HepG2 (cell line): ENCODE results near the gene MEGF6. TPM values are rescaled to one million over a fixed set of nuclear protein-coding genes. Genes with fewer than 3 reads are reported as not detected.

ENCODE experiments used
- ATAC-seq: fragments of 200-7000 bp; cut with Tn5 transposase; 3 replicates; pipeline ENCODE4 v1.9.1; 2020; ENCODE audit warnings: mild to moderate bottlenecking, moderate library complexity
- BruUV-seq: library from RNA; stranded (reverse); fragments of 400-500 nt; replicated peaks from 2 replicates; lab custom pipeline; 2021; lab: Mats Ljungman, UMichigan
- CTCF ChIA-PET: fragments of 300-600 bp; formaldehyde crosslinking; extraction: SDS; loops from one replicate; lab custom pipeline; 2021; ENCODE audit warnings: low total read pairs, inconsistent platforms, low intra/inter-chr PET ratio; lab: Yijun Ruan, JAX
- POLR2A ChIA-PET: fragments of 350-600 bp; sonication (Branson Sonifier 250); formaldehyde crosslinking; loops from one replicate; lab custom pipeline; 2020; ENCODE audit warnings: antibody characterized with exemption, inconsistent platforms; lab: Yijun Ruan, JAX
- DNase-seq: peaks from one replicate; pipeline ENCODE4 v3.0.0-alpha.2; 2015; ENCODE audit warnings: low spot score
- FAIRE-seq: peaks from 3 replicates; lab custom pipeline; 2011; peaks lifted over from hg19 to GRCh38; lab: Jason Lieb, UNC
- H2AFZ ChIP-seq: one replicate; pipeline ENCODE4 v1.6.1; 2011; ENCODE audit warnings: low read length, inconsistent platforms
- H3K27ac ChIP-seq: fragments of 300-600 bp; 3 replicates; pipeline ENCODE4 v1.8.0; 2011; ENCODE audit warnings: mixed run types, mild to moderate bottlenecking, mixed read lengths, low read length, inconsistent platforms; ENCODE audit not compliant: insufficient read depth; ENCODE audit errors: extremely low read length
- H3K27me3 ChIP-seq, 2 experiments: fragments of 200-600 bp in 1 of 2; 2 replicates in 1 of 2; 3 replicates in 1 of 2; pipeline versions ENCODE4 v1.6.0 to v1.8.0; 2011; ENCODE audit warnings: low read length in 2 of 2, mild to moderate bottlenecking in 2 of 2, moderate library complexity in 2 of 2, inconsistent platforms in 1 of 2; ENCODE audit not compliant: insufficient read depth in 2 of 2, control insufficient read depth in 1 of 2
- H3K36me3 ChIP-seq, 2 experiments: fragments of 200-600 bp in 1 of 2; replicated peaks in 1 of 2; 2 replicates in 1 of 2; 3 replicates in 1 of 2; pipeline versions ENCODE4 v1.5.1 to v1.8.0; 2011; ENCODE audit warnings: low read length in 2 of 2, inconsistent platforms in 1 of 2; ENCODE audit not compliant: insufficient read depth in 2 of 2, control insufficient read depth in 1 of 2
- H3K4me1 ChIP-seq: 2 replicates; pipeline ENCODE4 v1.5.1; 2012; ENCODE audit warnings: low read length, inconsistent platforms; ENCODE audit not compliant: insufficient read depth
- H3K4me2 ChIP-seq: 2 replicates; pipeline ENCODE4 v1.6.0; 2011; ENCODE audit warnings: low read depth, low read length, inconsistent platforms
- H3K4me3 ChIP-seq, 3 experiments: fragments of 200-600 bp in 1 of 3; sonication (generic), shearing (Covaris generic) in 1 of 3; replicated peaks in 1 of 3; 2 replicates each; pipeline ENCODE4 v1.5.1; 2011 to 2016; ENCODE audit warnings: low read length in 3 of 3, inconsistent platforms in 2 of 3, low read depth in 2 of 3, mild to moderate bottlenecking in 2 of 3, control low read depth in 1 of 3, mixed read lengths in 1 of 3; ENCODE audit not compliant: insufficient read depth in 1 of 3
- H3K79me2 ChIP-seq: one replicate; pipeline ENCODE4 v1.6.1; 2011; ENCODE audit warnings: low read length, inconsistent platforms; ENCODE audit not compliant: insufficient read depth
- H3K9ac ChIP-seq: 2 replicates; pipeline ENCODE4 v1.6.0; 2011; ENCODE audit warnings: mild to moderate bottlenecking, low read depth, low read length, inconsistent platforms; ENCODE audit not compliant: insufficient read depth
- H3K9me3 ChIP-seq: 2 replicates; pipeline ENCODE4 v1.5.1; 2012; ENCODE audit warnings: mild to moderate bottlenecking, low read length
- H4K20me1 ChIP-seq: 2 replicates; pipeline ENCODE4 v1.6.0; 2011; ENCODE audit warnings: inconsistent platforms, mild to moderate bottlenecking, low read length, moderate library complexity; ENCODE audit not compliant: insufficient read depth
- AKAP8 ChIP-seq: sonication (generic); formaldehyde crosslinking; IDR thresholded peaks from 2 replicates; pipeline ENCODE4 v1.5.1; 2020; ENCODE audit warnings: mild to moderate bottlenecking, missing genetic modification reagents
- FOSL2 ChIP-seq: sonication (generic); formaldehyde crosslinking; IDR thresholded peaks from 2 replicates; pipeline ENCODE4 v1.4.0; 2020; ENCODE audit warnings: missing genetic modification reagents
- JUND ChIP-seq: sonication (generic); formaldehyde crosslinking; IDR thresholded peaks from 2 replicates; pipeline ENCODE4 v1.8.0; 2022; ENCODE audit warnings: mild to moderate bottlenecking, missing genetic modification reagents
- PCBP1 ChIP-seq: fragments of 200-400 bp; formaldehyde crosslinking; IDR thresholded peaks from 2 replicates; pipeline ENCODE4 v1.6.1; 2017; ENCODE audit warnings: mild to moderate bottlenecking, low read depth, low read length, borderline replicate concordance
- RBFOX2 ChIP-seq: fragments of 200-400 bp; formaldehyde crosslinking; IDR thresholded peaks from 2 replicates; pipeline ENCODE4 v1.6.1; 2017; ENCODE audit warnings: low read depth, mild to moderate bottlenecking, low read length
- WGBS: methylation state at CpG from one replicate; pipeline ENCODE4 v1.1.6; 2017; ENCODE audit warnings: low lambda C conversion rate; 5-methylcytosine and 5-hydroxymethylcytosine counted together
- in situ Hi-C: cut with HindIII; loops from 2 replicates; pipeline ENCODE4 v1.10.0; 2017; ENCODE audit warnings: low pct_unique_long_range_greater_than_20kb; ENCODE audit not compliant: extremely low pct_ligation_motif_present
- intact Hi-C: fragments of 100-400 bp; cut with micrococcal nuclease; formaldehyde crosslinking; loops from one replicate; pipeline ENCODE4 v1.10.0; 2022; ENCODE audit not compliant: unreplicated experiment
- polyA plus RNA-seq, 8 experiments: library from polyadenylated mRNA; depleted of rRNA in 3 of 8; stranded (reverse) in 7 of 8; unstranded in 1 of 8; fragments of >200 nt; fragmentation: Illumina TruSeq in 4 of 8; extraction: Trizol in 4 of 8; gene quantifications; 2 replicates each; pipeline versions ENCODE4 v1.2.1 to v1.2.3, GENCODE V29; 2011 to 2016; ENCODE audit warnings: low read depth in 4 of 8, missing spikeins in 1 of 8, mixed read lengths in 1 of 8; ENCODE audit not compliant: insufficient read depth in 1 of 8
- total RNA-seq, 5 experiments: library from RNA; depleted of rRNA; stranded (reverse); fragments of >200 nt; fragmentation: Illumina TruSeq; extraction: Trizol; gene quantifications; 2 replicates each; pipeline ENCODE4 v1.2.3, GENCODE V29; 2016; ENCODE audit warnings: low read depth in 1 of 5
- TF ChIP-seq, protein P1 (sequence below): sonication (generic); formaldehyde crosslinking; IDR thresholded peaks from 2 replicates; pipeline ENCODE4 v1.5.0; 2020; ENCODE audit warnings: mild to moderate bottlenecking, missing genetic modification reagents, moderate library complexity

The MEGF6 gene
- total and polyA plus RNA-seq, 2 of the 13 experiments (the other 11 are each of a cell fraction or from before 2014, with no cell fraction given): 1.9 TPM

- TF ChIP-seq PCBP1 (peak; percentile 72; the same call in 1 of the 2 replicates), FOSL2 (peak; percentile 34; the same call in 1 of the 2 replicates)
- TF ChIP-seq, protein P1, sequence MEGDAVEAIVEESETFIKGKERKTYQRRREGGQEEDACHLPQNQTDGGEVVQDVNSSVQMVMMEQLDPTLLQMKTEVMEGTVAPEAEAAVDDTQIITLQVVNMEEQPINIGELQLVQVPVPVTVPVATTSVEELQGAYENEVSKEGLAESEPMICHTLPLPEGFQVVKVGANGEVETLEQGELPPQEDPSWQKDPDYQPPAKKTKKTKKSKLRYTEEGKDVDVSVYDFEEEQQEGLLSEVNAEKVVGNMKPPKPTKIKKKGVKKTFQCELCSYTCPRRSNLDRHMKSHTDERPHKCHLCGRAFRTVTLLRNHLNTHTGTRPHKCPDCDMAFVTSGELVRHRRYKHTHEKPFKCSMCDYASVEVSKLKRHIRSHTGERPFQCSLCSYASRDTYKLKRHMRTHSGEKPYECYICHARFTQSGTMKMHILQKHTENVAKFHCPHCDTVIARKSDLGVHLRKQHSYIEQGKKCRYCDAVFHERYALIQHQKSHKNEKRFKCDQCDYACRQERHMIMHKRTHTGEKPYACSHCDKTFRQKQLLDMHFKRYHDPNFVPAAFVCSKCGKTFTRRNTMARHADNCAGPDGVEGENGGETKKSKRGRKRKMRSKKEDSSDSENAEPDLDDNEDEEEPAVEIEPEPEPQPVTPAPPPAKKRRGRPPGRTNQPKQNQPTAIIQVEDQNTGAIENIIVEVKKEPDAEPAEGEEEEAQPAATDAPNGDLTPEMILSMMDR: peak; percentile 49
Observed at GRCh38 chr1:3482378-3482849, 128.9 kb downstream of the MEGF6 start (continued).

DNA sequence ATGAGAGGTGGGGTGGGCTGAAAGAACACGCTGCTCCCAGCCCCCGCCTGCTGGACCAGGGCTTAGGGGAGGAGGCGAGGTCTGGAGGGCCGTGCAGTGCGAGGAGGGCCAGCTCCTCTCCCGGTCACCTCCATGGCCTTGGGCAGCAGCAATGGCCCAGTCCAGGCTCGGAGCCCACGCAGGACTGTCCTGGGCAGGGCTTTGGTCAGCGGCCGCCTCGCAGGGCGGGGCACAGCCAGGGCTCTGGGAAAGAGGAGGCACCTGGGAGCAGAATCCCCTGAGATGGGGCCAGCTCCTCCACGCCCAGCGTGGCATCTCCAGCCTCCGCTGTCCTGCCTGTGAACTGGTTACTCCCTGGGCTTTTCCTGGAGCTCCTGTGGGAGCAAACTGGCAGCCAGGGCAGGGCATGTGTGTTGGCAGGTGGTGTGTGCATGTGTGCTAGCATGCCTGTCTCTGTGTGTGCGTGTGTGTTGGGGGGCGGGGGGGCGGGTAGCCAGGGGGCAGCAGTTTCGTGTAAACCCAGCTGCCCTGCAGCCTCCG lies 129.4 kb downstream of the MEGF6 start:
- CTCF ChIA-PET: interaction anchor here (3.0 kb wide), 1 partner anchor 29 kb away, joined by 70 read pairs; the partner anchor contains the start of gene ARHGEF16
- H3K9me3 ChIP-seq: no peaks in the 10 kb centered on the region
- POLR2A ChIA-PET: interaction anchor here (1.0 to 3.6 kb wide), 4 partner anchors 10 to 29 kb away, joined by 3 to 20 read pairs (median 11); no protein-coding TSS in a partner anchor
- BruUV-seq: no TSS peak
- in situ Hi-C loops: loop anchor here (5.0 kb wide), 2 partner anchors 40 to 140 kb away; no protein-coding TSS in a partner anchor
- peaks cover 5 to 14% of the 10 kb centered on the region in 2 experiments; a peak in 3 of 5 replicates for H3K36me3 ChIP-seq
- H3K4me1 ChIP-seq: peaks cover 40% of the 10 kb centered on the region
- no peak overlapping the region for H3K9ac ChIP-seq
- no peak for TF ChIP-seq JUND (CRISPR knock-in tag)
- TF ChIP-seq AKAP8 (CRISPR knock-in tag): peak; percentile 7; the same call in 1 of the 2 replicates
- TF ChIP-seq RBFOX2: peak; percentile 60; the same call in 1 of the 2 replicates
- H3K79me2 ChIP-seq: no peaks in the 10 kb centered on the region
- H3K27ac ChIP-seq: no peak overlapping the region
- intact Hi-C loops: no loop called here
- WGBS: 95% methylated on average over 7 of the region's 20 CpGs
- DNase-seq: no peak
- no peak for ATAC-seq
- no peak overlapping the region for H2AFZ ChIP-seq
- no peak for FAIRE-seq
- no peak overlapping the region for H3K4me2 ChIP-seq
- no peaks in the 10 kb centered on the region for H4K20me1 ChIP-seq
- no peak overlapping the region for H3K4me3 ChIP-seq
- H3K27me3 ChIP-seq: no peaks in the 10 kb centered on the region
